Loucy (cell line): ENCODE data around the gene MYH7.

Experiments
- H2AFZ ChIP-seq: fragments of 200-600 bp; sonication (generic); 2 replicates; pipeline ENCODE4 v1.6.0; 2016; ENCODE audit warnings: antibody characterized with exemption, mild to moderate bottlenecking, low read length, moderate library complexity
- H3F3A ChIP-seq: fragments of 200-600 bp; 2 replicates; pipeline ENCODE4 v1.6.0; 2016; ENCODE audit warnings: antibody characterized with exemption, low read depth, mild to moderate bottlenecking
- H3K27me3 ChIP-seq: fragments of 200-600 bp; sonication (generic); 2 replicates; pipeline ENCODE4 v1.6.1; 2014; ENCODE audit warnings: low read length, mild to moderate bottlenecking; ENCODE audit not compliant: insufficient read depth, poor library complexity, severe bottlenecking
- H3K36me3 ChIP-seq: fragments of 200-600 bp; sonication (generic); 2 replicates; pipeline ENCODE4 v1.6.1; 2016; ENCODE audit warnings: low read length; ENCODE audit not compliant: insufficient read depth
- H3K4me1 ChIP-seq: fragments of 200-600 bp; sonication (generic); 2 replicates; pipeline ENCODE4 v1.5.1; 2014; ENCODE audit warnings: low read length, mild to moderate bottlenecking; ENCODE audit not compliant: insufficient read depth, poor library complexity, severe bottlenecking
- H3K4me2 ChIP-seq: fragments of 200-600 bp; sonication (generic); 2 replicates; pipeline ENCODE4 v1.6.0; 2014; ENCODE audit warnings: antibody characterized with exemption, low read length, low read depth, mild to moderate bottlenecking; ENCODE audit not compliant: poor library complexity, severe bottlenecking
- H3K4me3 ChIP-seq: fragments of 200-600 bp; sonication (generic); 2 replicates; pipeline ENCODE4 v1.5.1; 2014; ENCODE audit warnings: low read length, mild to moderate bottlenecking, mixed read lengths; ENCODE audit not compliant: poor library complexity, severe bottlenecking
- H3K79me2 ChIP-seq: fragments of 200-600 bp; sonication (generic); 2 replicates; pipeline ENCODE4 v1.6.1; 2014; ENCODE audit warnings: low read length; ENCODE audit not compliant: insufficient read depth
- H3K9ac ChIP-seq: fragments of 200-600 bp; sonication (generic); 2 replicates; pipeline ENCODE4 v1.6.0; 2014; ENCODE audit warnings: mild to moderate bottlenecking, low read depth, low read length, moderate library complexity; ENCODE audit not compliant: poor library complexity, severe bottlenecking
- H3K9me2 ChIP-seq: fragments of 200-600 bp; sonication (generic); replicated peaks from 2 replicates; pipeline ENCODE4 v1.6.1; 2016; ENCODE audit warnings: low read depth, low read length, mixed read lengths
- H3K9me3 ChIP-seq: fragments of 200-600 bp; sonication (generic); 2 replicates; pipeline ENCODE4 v1.6.1; 2014; ENCODE audit warnings: mild to moderate bottlenecking, antibody characterized with exemption, low read length, low read depth; ENCODE audit not compliant: insufficient read depth
- H4K20me1 ChIP-seq: fragments of 200-600 bp; sonication (generic); 2 replicates; pipeline ENCODE4 v1.6.0; 2014; ENCODE audit warnings: antibody characterized with exemption, low read length, mild to moderate bottlenecking; ENCODE audit not compliant: insufficient read depth, poor library complexity, severe bottlenecking
- CTCF ChIP-seq: fragments of 200-600 bp; sonication (generic); conservative IDR thresholded peaks from 2 replicates; pipeline ENCODE4 v1.5.1; 2014; ENCODE audit warnings: mild to moderate bottlenecking, antibody characterized with exemption, low read length
- EZH2phosphoT487 ChIP-seq: fragments of 200-600 bp; IDR thresholded peaks from 2 replicates; pipeline ENCODE4 v1.6.1; 2018; ENCODE audit warnings: antibody characterized with exemption, mild to moderate bottlenecking, moderate library complexity, borderline replicate concordance

MYH7 gene

GRCh38 chr14:23377198-23377550 lies 58.3 kb downstream of the MYH7 start:
- Histone ChIP-seq H3K4me3 (no peak overlapping the region), H3K79me2 (no peaks in the 10 kb centered on the region), H2AFZ (no peak overlapping the region), H3F3A (no peaks in the 10 kb centered on the region), H3K9me2 (no peaks in the 10 kb centered on the region), H3K9me3 (no peaks in the 10 kb centered on the region), H4K20me1 (no peaks in the 10 kb centered on the region), H3K36me3 (no peaks in the 10 kb centered on the region), H3K4me1 (no peaks in the 10 kb centered on the region), H3K27me3 (no peaks in the 10 kb centered on the region), H3K4me2 (no peak overlapping the region), H3K9ac (no peak overlapping the region)
- TF ChIP-seq CTCF = no peak
- TF ChIP-seq EZH2phosphoT487 = no peak

DNA sequence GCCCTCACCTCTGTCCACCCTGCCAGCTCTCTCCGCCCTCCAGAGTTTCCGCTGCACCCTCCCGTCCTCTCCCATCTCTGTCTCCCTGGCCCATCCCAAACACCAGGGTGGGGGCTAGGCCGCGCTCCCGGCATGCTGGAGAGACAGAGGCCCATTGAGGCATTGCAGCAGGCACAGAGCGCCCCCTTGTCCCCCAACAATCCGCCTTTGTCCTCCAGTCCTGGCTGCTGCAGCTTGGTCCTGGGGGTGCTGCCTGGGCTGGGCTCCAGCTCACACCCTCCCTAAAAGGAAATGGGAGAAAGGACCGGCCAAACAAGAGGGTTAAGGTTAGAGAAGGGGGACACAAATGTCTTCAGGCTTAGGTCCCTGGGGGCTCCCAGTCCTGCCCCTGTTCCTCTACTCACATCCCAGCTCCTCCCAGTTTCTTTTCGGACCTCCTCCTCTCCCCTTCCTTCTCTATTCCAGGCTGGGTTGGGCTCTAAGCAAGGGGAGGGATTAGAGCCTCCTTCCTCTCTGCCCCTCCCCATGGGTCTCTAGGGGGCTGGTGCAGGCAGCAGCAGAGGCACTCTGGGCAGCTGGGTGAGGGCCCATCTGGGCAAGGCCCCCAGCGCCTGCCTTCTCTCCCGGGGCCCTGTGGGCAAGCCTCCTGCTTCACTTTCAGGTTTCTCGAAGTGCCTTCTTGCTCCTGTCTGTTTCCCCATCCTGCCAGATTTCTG lies 58.8 kb downstream of the MYH7 start, which contains the start of gene CMTM5:
CMTM5 (plus strand) TSS at position 565 of the 716 bp plus-strand sequence. CDS start 206 bp downstream, outside the sequence.
- H2AFZ ChIP-seq = no peak within 1 kb of the TSS
- TF ChIP-seq CTCF (no peak), EZH2phosphoT487 (no peak)
- no peak within 1 kb of the TSS for H3K4me2 ChIP-seq
- H3K9ac ChIP-seq = no peak within 1 kb of the TSS
- no peaks in the 10 kb centered on the region for H3F3A ChIP-seq
- H3K4me1 ChIP-seq = no peaks in the 10 kb centered on the region
- no peak within 1 kb of the TSS for H3K4me3 ChIP-seq
- H3K36me3 ChIP-seq = no peaks in the 10 kb centered on the region
- H3K79me2 ChIP-seq = no peaks in the 10 kb centered on the region
- H3K9me3 ChIP-seq = no peaks in the 10 kb centered on the region
- no peaks in the 10 kb centered on the region for H3K27me3 ChIP-seq
- H3K9me2 ChIP-seq = no peaks in the 10 kb centered on the region
- H4K20me1 ChIP-seq = no peaks in the 10 kb centered on the region

DNA sequence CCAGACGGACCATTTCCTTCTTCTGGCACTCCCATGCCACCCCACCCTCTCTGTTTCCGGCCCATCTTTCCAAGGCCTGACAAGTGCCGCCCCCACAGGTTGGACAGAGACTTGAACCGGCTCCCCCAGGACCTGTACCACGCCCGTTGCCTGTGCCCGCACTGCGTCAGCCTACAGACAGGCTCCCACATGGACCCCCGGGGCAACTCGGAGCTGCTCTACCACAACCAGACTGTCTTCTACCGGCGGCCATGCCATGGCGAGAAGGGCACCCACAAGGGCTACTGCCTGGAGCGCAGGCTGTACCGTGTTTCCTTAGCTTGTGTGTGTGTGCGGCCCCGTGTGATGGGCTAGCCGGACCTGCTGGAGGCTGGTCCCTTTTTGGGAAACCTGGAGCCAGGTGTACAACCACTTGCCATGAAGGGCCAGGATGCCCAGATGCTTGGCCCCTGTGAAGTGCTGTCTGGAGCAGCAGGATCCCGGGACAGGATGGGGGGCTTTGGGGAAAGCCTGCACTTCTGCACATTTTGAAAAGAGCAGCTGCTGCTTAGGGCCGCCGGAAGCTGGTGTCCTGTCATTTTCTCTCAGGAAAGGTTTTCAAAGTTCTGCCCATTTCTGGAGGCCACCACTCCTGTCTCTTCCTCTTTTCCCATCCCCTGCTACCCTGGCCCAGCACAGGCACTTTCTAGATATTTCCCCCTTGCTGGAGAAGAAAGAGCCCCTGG lies 59.8 kb downstream of the MYH7 start:
- Histone ChIP-seq H2AFZ (no peak overlapping the region), H3K9me3 (no peaks in the 10 kb centered on the region), H3K27me3 (no peaks in the 10 kb centered on the region), H3K4me3 (no peak overlapping the region), H3K79me2 (no peaks in the 10 kb centered on the region), H3K36me3 (no peaks in the 10 kb centered on the region), H3K9ac (no peak overlapping the region), H4K20me1 (no peaks in the 10 kb centered on the region), H3K4me2 (no peak overlapping the region), H3K4me1 (no peaks in the 10 kb centered on the region), H3K9me2 (no peaks in the 10 kb centered on the region), H3F3A (no peaks in the 10 kb centered on the region)
- TF ChIP-seq CTCF (no peak), EZH2phosphoT487 (no peak)
